Measurements from ENCODE around the gene CLIP1.
A peak's percentile ranks its signal among the peaks of the same experiment; 100 is the strongest.

The CLIP1 gene

DNA sequence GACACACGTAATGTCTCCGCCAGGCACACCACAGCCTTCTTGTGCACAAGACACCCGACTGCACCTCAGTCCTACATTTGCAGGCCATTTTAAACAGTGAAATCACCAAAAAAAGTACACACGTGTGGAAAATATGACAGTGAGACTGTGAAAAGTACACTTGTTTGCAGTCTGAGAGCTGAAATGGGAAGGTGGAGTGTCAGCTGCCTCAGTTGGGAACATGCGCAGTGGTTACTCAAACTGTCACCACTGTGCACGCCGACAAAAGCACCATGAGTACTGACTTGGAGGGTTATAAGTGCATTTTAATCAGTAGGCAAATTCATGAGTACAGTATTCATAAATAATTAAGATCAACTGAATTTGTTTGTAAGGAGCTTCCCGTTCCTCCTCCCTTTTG is 171.9 kb downstream of the CLIP1 start:
- DNase-seq (ENCODE audit: low read depth in 2 of 2) = no peak

DNA sequence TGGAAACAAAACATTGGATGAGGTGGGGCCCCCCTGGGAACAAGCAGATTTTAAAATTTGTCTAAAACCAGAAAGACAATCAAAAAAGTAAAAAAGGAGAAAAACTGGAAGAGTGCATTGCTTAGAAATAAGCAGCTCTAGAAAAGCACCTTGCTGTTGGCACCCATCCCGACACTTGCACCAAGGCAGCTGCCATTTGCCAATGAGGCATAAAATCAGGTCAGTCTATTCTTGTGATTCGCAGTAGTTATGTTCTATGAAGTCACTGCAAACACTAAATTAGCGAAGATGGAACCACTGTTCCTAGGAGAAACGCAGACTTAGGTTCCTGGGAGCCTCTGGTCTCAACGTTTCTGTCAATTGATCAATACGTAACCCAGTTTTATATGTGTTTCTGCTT is 172.4 kb downstream of the CLIP1 start:
- DNase-seq (ENCODE audit: low read depth in 2 of 2) = no peak

DNA sequence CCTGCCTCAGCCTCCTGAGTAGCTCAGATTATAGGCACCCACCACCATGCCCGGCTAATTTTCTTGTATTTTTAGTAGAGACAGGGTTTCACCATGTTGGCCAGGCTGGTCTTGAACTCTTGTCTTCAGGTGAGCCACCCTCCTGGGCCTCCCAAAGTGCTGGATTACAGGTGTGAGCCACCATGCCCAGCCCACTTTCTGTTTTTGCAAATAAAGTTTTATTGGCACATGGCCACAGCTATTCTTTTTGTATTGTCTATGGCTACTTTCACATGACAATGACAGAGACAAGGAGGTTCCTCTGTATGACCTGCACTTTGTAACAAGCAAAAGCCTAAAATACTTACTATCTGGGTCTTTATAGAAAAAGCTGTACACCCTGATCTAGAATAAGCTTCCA is 176.9 kb downstream of the CLIP1 start:
- no peak for DNase-seq (ENCODE audit: low read depth in 2 of 2)

DNA sequence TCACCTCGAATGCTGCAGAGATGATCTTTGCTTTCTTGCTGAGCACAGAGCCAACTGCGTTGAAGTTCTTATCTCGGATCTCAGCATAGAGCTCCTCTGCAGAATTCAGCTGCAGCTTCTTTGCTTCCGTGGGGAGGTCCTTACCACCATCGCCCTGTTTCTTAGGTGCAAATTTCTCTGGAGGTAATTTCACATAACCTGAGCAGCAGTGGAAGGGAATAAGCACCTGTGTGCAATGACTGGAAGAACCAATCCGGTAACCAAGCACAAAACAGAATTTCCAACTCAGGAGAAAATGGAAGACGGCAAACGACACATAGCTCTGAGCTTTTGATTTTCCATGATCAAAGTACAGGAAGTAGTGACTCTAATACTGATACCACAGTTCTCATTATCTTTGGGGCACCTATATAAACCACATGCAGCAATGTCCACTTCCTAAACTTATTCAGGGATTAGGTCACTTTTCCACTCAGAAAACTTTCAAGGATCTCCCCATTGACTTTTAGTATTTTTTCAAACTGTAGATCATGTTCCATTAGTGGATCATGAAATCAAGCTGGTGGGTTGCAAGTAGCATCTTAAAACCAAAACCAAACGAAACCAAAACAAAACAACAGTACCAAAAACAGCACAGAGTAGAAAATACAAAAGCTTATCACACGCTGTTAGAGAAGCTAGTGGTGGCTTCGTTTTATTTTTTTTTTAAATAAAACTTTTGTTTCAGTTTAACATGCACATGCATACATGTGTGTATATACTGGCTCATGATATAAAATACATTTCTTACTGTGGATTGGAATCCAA is 177.7 kb downstream of the CLIP1 start:
- DNase-seq (ENCODE audit: low read depth in 2 of 2) = no peak

DNA sequence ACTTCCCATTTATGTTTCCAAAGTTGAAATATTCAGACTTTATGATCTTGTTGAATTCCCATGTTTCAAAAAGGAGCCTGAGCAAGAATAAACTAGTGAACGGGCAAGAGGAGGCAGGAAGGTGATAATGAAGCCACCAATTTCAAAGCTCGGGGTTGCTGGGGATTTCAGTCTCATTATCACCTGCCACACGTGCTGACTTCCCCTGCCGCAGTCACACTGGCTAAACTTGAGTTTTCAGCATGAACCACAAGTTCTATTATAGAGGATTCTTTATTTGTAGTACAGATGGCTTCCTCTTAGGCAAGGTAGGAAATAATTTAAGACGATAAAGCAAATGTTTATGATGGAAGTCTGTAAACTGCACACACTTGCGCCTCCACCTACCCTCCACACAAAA is 178.5 kb downstream of the CLIP1 start:
- no peak for DNase-seq (ENCODE audit: low read depth in 2 of 2)

DNA sequence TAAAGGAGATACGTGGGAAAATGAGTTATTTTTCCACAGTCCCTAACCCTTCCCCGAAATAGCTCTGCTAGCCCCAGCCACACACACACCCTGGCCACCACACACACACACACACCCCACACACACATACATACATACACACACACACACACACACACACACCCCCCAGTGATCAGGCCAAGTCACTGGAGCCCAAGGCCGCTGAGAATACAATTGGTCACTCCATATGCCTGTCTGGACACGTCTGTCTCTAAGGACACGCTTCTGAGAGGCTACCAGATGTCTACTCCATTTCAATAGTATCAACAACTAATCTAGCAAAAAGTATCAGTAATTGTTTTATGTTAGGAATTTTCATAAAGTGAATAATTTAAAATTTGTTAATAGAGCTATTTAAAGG is 183.6 kb downstream of the CLIP1 start:
- no peak for DNase-seq (ENCODE audit: low read depth in 2 of 2)

DNA sequence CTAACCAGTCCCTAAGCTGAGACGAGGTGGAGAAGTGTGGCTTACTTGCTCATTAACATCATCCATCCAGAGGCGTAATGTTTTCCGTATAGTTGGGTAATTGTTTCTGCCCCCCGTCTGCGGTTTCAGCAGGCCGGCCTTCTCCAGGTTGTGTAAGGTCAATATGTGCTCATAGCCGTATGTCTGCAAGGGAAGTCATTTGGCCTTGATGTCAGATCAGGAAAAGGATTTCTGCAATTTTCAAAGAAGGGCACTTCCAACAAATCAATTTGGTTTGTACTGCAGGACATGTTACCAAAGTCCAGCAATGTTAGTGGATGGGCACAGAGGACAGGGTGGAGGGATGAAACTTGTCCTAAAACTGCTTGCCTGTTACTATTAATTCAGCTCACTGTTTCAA is 186.7 kb downstream of the CLIP1 start:
- DNase-seq (ENCODE audit: low read depth in 2 of 2) = no peak

DNA sequence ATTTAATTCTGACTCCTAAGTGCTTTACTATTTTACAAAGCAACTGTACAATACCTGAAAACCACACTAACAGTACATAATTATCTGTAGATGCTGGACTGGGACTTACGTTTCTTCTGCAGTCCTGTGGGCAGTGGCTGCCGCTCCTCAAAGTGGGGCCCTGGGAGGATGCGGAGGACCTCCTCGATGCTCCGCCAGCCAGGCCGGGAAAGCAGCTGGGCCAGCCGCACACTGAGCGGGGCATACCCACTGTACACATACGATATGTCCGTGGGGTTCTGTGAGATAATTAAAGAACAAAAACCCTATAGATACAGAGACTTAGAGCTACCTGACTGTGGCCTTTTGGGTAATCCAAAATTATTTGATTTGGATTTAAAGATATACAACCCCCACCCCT is 189.8 kb downstream of the CLIP1 start:
- no peak for DNase-seq (ENCODE audit: low read depth in 2 of 2)

DNA sequence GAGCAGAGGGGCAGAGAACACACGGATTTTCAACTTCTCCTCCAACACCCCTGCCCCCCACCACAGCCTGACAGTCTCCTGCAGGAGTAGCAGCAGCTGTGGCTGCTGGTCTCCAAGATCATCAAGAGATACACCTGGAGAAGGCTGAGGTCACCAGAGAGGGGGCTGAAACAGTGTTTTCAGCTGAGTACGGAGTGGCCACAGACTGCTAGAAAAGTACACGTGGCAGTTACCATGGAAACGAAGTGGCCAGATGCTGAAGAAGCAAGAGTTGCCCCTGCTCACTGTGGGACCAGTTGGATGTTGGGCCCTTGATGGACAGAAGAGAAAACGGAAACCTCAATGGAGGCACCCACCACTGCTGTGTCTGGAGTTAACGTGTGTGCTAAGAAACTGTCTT is 191.7 kb downstream of the CLIP1 start:
- no peak for DNase-seq (ENCODE audit: low read depth in 2 of 2)

DNA sequence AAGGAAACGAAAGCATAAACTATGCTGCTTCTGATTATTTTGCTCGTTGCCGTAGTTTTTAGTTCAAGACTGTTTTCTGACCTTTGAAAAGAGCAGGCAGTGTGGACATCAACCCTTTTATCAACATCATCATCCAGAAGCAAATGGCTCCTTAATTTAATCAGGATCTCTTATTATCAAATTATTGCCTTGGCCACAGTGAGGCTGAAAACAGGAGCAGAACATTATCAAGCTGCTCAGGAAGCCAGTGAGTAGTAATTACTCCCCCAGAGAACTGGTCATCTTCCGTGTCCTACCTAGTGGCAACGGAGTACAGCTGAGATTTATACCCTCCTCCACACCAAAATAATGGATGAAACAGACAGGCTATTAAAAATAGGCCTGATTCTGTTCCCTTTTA is 194.4 kb downstream of the CLIP1 start:
- DNase-seq (ENCODE audit: low read depth in 2 of 2) = no peak

DNA sequence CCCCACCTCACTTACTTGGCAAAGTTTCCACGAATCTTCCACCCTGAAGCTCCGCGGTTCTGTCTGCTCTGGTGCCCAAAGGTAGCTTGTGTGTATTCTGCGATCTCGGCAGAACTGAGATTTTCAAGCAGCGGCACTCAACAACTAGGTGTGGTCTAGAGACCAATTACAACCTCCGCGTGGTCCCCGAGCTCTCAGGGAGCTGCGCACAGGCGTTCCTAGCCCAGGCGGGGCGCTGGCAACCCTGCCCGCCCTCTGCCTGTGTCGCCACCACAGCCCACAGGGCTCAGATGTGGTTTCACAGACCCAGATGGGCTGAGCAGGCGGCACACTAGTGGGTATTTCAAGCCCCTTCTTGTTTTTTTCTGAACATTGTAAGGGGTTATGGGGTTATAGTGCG is 195.1 kb downstream of the CLIP1 start:
- DNase-seq (ENCODE audit: low read depth in 2 of 2) = no peak

DNA sequence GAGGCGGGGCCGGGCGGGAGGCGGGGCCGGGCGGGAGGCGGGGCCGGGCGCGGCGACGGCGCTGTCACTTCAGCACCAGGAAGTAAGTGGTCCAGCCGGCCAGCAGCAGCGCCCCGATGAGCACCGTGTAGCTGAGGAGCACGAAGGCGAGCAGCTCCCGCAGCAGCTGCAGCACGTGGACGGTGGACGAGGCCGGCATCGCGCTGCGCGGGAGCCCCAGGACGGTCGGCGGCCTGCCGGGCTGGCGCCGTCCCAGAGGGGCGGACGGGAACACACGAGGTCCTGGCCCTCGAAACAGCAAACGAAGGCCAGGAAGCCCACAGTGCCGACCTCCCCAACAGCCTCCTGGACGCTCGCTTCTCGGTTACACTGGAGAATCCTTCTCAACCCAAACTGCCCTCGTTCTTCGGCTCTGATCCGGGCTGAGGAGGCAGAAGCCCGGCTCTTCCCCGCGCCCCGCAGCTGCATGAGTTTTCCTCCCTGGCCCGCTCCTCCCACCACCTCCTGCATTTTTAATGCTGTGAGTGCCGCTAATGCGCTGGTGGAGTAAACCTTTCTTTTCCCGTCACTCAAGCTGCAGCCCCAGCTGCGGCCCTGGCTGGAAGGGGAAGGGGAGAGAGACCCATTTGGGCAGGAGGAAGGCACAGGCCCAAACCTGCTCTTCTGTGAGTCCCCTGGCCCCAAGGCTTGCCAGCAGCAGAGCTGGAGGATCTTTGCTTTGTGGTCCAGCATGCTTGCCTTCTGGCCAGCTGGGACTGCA is 195.9 kb downstream of the CLIP1 start:
- DNase-seq (ENCODE audit: low read depth in 2 of 2) = no peak

DNA sequence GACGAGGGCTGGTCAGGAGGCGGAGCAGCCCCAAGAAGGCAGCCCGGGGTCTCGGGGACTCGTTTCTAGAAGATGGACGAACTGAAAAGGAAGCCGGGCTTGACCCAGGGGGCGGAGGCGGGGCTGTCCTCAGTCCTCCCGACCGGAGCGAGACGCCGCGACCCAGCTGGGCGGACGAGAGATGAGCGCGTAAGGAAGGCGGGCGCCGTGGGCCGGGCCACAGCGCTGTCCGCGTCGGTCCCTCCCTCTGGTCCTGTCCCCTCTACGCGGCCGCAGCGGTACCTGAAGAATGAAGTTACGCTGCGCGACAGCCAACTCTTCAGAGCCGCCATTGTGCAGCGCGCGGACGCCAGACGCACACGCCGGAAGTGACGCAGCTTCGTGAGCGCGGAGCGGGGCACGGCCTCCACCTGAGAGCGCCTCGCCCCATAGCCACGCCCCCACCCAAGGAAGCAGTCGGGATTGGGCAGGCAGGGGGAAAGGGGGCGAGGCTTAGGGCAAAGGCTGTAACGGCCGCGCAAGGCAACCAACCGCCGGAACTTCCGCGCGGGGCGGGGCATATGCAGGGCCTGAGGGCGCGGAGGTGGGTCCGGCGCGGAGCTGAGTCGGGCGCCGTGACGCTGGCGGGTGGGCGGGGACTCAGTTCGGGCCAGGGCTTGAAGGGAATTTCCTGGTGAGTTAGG is 196.6 kb downstream of the CLIP1 start, which contains the start of gene DIABLO:
Gene DIABLO (minus strand): TSS at position 370 of the 683 bp plus-strand sequence. CDS start 38 bp downstream, at position 332.
- DNase-seq (ENCODE audit: low read depth in 2 of 2) = peak; percentile 99 to 100

Measured in stimulated activated CD4-positive, alpha-beta T cell treated with anti-CD3 and anti-CD28 coated beads, Interleukin-12 subunit alpha, Interleukin-12 subunit beta, amount 100 ng/mL, for 24 hours (primary cell).